ENCODE results near the gene PGM1.

- TF ChIP-seq CTCF (IDR thresholded peaks at IDR 0.05) = no peak
- no peak for TF ChIP-seq POLR2AphosphoS5 (IDR thresholded peaks at IDR 0.05; ENCODE audit: low read depth, low read length)
- no peak for TF ChIP-seq REST (IDR thresholded peaks at IDR 0.05; ENCODE audit: insufficient read depth in 1 of 2, low read depth in 2 of 2, low read length in 1 of 2)
- TF ChIP-seq TCF7L2 (IDR thresholded peaks at IDR 0.05; ENCODE audit: low read depth, low read length) = no peak
Measured at GRCh38 chr1:63563745-63564144, 29.5 kb upstream of the PGM1 start.

All from Panc1 (cell line).